Measurements from ENCODE around the gene FOXN3.

The FOXN3 gene

DNA sequence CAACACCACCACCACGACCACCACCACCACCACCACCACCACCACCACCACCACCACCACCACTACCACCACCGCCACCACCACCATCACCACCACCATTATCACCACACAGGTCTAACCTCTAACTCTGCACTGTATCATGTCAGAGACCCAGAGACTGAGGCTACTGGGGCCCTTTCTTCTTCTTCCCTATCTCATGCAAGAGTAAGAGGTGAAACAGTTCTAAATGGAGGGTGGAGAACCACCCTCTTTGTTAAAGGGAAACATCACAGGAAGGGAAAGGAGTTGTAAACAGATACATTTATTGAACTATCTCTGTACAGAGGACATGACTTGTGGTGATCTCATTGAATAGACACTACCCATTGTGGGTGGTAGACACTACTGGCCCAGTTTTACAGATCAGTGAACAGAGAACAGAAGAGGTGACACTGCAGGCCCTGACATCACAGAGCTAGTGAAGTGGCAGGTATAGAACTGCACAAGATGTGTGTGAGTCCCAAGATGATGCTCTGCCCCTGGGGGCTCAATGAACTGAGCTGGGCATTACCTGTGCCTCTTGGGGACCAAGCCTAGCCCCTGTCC is 91.6 kb downstream of the FOXN3 start:
- DNase-seq = no peak

DNA sequence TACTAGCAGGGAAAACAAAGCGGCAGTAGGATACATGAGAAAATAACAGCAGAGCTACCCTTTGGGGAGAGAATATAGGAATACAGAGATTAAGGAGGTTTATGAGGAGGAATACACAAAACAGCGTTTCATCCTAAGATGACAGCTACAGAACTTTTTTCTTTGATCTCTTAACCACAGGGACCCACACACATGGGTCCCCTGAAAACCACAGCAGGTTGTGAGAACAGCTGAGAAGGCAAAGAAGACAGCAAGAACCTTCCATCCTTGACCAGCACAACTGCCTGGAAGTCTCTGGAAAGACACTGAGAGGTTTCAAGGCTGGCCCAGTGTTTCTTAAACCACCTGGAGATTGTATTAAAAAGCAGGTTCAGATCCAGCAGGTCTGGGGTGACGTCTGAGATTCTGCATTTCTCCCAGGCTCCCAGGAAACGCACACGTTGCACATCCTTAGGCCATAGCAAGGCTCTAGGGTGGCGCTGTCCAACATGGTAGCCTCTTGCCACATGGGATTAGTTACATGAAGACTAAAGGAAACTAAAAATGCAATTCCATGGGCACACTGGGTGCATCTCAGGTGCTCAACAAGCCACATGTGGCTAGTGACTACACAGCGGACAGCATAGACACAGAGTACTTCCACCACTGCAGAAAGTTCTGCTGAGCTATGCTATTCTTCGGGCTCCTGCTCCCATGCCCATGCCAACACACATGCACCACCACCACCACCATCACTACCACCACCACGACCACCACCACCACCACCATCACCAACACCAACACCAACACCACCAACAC is 92.3 kb downstream of the FOXN3 start:
- no peak for DNase-seq

DNA sequence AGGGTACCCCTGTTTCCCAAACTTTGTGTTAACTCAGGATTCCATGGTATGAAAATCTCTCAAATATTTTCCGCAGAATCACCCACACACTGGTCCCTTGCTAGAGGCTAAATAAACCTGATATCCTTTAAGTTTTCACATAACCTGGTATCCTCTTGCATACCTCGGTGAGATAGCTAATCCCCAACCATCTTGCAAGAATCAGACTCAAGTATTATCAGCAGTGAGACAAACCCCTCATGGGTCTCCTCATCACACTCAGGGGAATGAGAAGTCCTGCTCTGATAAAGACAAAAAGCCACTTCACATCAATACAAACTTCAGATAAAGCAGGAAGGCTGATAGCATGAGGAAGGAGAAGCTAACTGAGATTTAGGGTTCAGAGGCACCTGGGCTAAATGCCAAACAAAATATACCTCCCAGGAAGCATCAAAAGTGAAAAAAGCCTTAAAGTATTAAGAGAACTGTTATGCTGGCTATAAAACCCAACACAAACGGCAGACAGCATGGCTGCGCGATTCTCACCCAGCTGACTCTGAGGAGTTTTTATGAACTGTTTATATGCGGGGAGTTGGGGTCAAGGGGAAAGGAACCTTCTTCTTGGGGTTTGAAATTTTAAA is 96.5 kb downstream of the FOXN3 start:
- DNase-seq = no peak

DNA sequence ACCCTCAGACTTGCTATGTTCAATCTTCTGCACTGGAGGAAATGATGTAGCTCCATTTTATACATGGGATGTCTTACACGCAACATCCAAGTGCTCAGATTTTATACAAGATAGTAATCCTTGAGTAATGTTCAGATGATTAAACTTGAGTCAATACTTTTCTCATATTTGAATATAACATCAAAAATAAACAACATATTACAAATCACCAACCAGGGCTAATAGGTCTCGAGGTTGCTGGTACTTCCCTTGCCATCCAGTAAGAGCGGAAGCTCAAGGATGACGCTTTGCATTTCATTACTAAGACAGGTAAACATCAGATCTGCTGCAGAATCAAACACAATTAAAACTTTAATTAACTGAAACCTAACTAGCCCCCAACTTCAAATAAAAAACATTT is 97.3 kb downstream of the FOXN3 start:
- no peak for DNase-seq

DNA sequence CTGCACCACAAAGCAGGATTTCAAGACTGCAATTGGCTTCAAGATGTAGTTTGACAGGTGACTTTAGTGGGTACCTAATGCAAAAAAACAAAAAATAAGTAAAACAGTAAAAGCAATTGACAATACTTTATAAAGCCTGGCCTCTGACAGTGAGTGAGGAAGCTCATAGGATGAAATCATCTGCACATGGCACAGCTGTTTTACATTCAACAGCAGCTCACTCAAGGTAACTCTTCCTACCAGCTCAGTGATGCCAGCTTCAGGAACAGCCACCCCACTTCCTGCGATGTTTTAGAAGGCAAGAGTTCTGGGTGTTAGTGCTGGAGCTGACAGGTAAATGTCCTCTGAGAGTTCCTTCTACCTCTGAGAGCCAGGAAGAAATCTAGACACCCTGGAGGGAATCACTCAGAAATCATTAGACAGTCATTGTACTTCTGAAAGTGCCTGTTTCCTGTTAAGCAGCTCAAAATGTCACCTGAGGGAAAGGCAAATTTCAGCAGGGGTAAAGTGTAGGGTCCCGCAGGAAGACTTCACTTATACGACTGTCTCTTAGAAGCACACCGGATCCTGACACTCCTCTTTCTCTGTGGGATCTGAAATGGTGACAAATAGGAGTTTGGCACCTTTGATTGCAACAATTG is 99.9 kb downstream of the FOXN3 start:
- no peak for DNase-seq

DNA sequence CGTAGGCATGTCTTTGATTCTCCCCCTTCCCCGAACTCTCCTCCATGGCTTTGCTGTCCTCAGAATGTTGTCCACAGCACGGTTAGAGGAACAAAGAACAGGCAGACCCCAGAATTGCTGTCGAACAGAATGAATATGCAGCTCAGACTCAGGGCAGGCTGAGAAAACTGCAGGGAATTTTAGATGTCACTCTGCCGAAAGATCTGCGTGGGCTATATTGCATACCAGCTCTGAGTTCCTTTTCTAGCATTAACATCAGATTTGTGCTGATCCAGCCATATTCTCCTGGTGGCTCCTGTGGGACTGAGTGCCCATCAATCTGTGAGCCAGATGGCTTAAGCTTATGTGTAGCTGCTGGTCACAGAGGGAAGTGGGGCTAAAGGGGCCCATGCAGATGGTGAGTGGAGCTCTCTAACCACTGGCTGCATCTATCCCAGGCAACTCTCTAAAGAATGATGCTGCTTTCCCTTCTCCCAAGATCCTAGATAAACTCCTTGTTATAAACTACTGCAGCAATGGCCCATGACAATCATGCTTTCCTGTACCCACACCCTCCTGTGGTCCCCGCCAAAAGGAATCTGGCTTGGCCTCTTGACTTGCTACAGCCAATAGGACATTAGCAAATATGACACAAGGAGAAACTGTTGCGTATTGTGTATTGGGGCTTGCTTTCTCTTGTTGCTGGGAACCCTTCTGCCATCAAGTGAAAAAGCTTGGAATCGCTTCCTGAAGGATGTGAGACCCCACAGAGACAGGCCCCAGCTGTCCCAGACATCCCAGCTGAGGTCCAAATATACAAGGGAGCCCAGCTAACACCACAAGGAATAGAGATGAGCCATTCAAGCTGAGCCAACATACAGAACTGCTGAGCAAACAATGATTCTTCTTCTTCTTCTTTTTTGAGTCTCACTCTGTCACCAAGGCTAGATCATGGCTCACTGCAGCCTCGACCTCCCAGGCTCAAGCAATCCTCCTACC is 101.3 kb downstream of the FOXN3 start:
- DNase-seq = no peak

DNA sequence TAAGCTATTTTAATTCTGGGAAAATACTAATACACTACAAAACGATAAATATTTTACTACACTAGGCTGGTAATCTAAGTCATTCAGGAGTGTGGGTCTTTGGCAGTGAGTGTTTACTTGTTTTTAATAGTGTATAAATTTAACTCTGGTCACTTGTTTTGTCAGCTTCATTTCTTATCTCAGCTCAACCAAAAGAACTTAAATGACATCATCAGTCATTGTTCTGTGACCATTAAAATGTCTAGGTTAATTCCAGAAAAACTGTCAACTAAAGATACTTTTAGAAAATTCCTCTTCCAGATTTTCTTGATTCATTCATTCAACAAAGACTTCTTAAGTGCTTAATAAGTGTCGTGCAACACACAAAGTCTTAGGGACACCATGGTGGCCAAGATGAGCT is 102.8 kb downstream of the FOXN3 start:
- no peak for DNase-seq

DNA sequence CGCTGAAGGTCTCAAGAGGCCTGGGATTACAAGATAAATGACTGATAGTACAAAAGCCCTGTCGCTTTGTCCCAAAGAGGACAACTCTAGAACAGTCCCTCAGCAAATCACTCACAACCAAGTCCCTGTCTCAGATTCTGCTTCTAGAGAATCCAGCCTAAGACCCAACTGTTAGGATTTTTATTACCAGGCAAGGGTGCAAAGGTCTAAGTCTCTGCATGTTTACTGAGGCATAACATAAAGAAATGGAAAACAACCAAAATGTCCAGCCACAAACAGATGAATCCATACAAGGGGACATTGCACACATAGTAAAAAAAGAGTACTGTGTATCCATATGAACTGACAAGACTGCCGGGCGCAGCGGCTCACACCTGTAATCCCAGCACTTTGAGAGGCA is 104.1 kb downstream of the FOXN3 start:
- DNase-seq = no peak

DNA sequence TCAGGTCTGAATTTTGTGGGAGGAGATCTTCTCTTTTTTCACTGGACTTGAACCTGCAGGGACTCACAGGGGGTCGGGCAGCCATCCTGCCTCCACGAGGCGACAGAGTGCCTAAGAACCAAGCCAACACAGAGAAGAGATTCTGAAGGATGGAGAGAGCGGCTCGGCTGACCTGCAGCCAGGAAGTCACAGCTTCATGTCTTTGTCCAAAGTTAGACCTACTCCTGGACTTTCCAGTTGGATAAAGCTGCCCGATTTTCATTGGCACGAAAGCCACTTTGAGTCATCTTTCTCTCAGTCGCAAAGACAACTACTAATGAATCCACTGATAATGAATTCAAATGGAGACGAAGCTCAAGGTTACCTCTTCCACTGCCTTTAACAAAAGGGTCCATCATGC is 106.8 kb downstream of the FOXN3 start:
- no peak for DNase-seq

DNA sequence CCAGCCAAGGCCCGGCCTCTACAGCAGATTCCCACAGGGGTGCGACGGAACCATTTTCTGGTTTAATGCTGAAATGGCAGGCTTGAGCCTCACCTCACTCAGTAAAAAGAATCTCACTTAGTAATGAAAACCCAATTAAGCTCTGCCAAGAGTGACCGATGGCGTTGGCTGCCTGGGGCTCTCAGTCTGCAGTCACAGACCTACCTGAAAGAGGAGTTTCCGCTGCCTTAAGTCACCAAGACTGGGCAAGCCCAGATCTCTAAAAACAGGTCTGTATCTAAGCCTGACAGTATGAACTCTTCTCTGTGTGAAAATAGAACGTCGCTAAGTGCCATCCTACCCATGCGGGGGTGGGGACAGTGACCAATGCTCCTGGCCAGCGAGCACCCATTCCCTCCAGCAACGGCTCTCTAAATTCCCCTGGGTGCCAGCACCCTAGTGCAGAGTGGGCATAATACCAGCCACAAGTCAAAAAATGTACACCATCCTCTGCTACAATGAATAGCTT is 107.3 kb downstream of the FOXN3 start:
- no peak for DNase-seq

DNA sequence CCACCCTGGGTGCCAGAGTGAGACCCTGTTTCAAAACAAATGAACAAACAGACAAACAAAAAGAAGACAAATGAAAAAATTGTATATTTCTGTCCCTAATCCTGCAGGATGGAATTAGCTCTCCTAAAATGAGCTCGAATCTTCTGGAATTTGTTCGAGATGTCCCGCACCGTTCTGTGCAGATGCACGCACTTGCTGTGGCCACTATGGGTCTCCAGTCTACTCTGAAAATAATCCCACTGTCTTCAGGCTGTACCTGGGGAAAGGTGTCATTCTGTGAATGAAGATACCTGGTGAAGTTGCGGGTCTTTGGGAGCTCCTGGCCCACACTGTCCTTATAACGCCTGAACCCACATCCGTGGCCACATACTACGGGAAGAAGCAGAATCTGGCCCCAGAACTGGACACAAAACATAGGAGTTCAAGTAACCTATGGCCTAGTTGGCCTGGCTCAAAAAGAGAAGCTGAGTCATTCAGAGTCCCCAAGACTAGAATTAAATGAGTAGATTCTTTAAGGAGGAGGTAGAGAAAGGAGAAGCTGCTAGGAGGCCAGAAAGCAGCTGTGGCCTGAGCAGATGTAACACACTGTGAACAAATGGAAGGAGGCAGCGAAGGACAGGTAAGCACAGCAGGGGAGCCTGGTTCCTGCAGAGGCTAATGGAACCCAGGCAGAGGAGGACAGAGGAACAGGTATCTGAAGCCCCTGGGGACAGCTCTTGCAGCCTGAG is 108.6 kb downstream of the FOXN3 start:
- no peak for DNase-seq

DNA sequence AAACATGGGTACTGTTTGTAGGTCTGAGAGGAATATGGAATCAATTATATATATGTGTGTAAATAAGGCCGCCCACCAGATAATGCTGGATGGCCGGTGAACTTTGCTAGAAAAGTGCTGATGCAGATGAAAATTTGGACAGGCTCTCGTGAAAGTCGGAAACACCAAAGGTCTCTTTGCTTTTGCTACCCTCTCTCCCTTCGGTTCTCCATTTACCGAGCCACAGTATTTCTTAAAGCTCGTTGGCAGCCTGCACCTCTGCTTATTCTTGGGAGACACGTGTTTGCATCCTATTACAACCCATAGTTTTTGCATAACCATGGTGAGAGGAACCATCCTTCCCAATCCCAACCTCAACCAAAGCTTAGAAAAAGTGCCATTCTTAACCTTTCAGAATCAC is 109.6 kb downstream of the FOXN3 start:
- DNase-seq = no peak

DNA sequence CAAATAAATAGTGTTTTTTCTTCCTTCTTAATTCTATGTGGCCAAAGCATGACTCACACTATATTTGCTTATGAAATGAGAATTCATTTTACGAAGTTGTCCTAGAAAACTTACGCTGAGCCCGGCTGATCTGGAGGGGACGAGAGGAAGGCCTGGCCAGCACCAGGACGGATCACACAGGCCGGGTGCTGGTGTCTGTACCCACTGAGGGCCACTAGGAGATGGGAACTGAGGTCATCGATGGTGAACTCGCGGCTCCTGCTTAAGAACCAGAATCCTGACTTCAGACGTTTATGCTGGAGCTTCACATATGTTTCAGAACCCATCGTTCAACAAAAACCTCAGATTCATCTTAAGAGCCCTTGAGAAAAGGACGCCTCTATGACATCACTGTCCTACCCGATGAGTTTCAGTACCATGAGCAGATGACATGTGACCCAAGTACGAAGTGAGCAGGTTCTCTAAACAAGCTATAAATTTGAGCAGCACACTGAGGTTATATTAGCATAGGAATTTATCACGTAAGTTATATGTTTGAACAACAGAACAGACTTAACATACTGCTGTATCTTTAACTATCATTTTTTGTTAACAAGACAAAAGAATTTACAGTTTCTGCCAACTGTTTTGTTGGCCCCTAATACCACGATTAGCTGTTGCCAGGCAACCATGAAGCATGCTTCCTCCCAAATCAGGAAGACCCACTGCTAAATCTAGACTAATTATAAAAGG is 111.9 kb downstream of the FOXN3 start:
- peak; percentile 23 for DNase-seq

DNA sequence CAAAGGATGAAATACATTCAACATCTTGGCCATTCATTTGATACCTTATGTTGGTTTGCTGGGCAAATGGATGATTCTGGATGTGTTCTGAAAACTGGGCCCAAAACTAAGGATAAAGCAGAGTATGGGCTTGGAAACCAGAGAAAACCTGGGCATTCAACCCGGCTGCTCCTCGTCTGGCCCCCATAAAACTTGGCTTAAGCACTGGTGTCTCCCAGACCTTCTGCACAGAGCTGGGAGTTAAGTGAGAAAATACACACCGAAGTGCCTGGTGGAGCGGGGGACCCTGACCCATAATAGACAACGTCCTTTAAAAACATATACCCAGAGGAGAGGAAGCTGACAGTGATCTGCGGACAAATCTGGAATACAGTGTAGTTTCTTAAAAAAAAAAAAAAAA is 112.5 kb downstream of the FOXN3 start:
- DNase-seq = peak; percentile 38

DNA sequence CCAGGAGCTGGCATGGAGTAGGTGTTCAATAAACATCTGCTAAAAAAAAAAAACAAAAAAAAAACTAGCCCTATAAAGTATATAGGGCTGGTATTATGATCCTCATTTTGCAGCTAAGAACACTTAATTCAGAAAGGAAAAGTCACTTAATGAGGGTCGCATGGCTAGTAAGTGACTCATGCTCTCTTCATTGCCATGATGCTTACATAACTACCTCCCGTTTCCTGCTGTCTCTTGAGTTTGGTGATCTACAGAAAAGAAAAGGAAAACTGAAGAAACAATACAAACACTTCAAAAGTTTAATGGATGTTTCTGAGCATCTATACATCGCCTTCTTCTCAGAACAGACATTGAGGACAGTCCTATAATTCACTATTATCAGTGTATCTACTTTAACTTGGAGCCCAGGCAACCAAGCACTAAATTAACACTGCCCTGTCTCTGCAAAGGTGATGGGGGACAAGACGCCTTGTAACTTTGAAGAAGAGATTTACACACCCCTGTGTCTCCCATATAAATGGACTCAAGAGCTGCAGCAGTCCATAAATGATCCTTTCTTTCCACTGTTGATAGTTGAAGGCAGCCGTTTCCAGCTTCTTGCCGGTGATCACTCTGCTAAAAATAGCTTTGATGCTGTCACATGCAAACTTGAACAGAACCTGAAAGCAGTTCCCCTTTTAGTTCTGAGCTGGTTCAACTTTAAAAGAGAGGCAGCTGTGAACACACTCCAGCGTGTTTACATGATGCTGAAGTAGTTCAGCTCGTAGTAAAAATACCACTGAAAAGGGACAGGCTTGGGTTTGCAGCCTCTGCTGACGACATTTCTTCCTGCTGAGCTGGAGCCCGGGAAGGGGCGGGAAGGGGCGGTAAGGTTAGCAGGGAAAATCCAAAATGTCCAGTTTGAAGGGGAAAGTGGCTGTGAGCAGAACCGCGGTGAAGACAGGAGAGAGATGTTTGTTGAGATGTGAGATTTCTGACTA is 113.3 kb downstream of the FOXN3 start:
- DNase-seq = peak; percentile 88

DNA sequence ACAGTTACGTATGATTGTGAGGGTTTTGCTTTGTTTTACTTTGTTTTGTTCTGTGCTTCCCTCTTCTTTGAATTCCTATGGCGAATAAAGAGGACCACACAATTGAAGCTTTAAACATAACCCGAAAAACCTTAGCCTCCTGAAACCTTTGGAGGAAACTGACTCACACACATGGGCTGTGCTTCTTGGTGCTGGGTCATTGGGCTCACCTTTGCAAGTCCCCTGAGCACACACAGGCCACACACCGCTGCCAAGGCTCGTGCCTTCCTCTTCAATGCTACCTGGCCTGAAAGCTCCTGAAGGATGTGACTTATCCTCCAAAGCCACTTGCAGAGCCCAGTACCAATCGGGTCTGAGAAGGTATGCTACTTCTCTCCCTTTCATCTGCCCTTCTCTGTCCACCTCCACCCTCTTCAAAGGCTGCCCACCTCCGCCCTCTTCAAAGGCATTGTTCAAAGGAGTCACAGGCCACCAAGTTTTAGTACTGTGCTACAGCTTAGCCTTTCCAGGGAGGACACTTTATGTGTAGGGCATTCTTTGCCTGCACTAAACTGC is 114.6 kb downstream of the FOXN3 start:
- DNase-seq = no peak

DNA sequence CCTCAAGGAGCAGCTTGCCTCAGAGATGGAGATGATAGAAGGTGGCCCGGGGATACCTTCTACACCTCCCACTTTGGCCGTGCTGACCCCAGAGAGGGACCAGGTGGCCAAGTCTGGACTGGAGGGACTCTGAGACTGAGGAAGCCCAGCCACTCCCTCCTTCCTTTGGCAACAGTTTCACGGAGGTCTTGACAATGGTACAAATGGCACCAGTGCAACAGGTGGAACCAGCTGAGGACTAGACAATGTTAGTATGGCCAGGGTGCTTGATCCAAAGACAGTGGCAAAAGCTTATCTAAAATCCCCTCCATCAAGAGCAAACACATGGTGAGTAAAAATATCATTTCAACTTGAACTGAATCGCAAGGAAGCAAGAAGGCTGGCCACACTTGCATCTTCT is 117.4 kb downstream of the FOXN3 start:
- no peak for DNase-seq

DNA sequence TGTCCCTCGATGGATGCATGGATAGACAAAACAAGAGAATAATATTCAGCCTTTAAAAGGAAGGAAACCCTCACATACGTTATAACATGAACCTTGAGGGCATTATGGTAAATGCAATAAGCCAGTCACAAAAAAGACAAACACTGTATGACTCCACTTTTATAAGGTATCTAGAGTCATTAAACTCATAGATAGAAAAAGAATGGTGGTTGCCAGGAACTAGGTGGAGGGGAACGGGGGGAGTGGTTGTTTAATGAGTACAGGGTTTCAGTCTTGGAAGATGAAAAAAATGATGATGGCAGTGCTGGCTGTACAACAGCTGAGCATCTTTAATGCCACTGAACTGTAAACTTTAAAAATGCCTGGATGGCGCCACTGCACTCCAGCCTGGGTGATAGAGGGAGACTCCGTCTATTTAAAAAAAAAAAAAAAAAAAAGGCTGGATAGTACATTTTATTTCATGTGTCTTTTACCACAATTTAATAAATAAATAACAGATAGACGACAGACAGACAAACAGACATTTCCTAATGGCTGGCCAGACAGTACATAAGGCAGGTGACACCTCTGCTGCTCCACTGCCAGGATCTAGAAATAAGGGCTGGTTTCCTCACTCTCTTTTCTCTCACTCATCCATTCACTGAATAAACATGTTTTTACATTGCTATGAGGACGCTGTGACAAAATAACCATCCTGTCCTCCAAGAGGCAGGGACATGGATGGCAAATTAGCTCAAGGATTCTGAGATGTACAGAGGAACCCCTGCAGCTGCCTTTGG is 118.8 kb downstream of the FOXN3 start:
- DNase-seq = peak; percentile 75
